ENCODE measurements around the gene TMEM245.

TMEM245 gene

DNA sequence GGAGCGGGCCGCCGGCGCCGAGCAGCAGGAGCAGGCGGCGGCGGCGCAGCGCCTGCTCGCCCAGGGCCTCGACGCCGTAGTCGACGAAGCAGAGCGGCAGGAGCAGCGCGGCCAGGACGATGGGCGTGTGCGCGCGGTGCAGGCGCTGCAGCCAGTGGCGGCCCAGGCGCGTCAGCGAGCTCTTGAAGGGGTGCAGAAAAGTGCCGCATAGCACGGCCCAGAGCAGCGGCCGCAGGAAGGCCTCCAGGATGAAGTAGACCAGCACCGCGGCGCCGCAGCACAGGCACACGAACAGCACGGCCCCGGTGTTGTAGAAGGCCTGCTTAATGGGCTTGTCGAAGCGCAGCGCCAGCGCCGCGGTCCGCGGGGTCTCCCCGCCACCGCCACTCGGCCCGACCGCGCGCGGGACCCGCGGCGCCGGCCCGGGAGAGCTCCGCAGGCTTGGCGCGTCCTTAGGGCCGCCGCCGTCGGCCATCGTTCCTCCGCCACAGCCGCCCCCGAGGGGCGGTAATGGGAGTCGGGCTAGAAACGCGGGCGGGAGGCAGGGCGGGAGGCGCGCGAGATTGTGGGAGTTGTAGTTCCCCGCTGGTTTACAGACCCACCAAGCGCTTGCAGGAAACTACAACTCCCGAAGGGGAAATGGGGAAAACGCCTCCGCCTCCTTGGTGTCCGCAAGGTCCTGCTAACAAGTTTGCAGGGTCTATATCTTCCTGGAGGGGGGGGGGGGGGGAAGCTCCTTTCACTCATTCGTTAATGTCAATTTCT is at the start of gene TMEM245:
Gene TMEM245, minus strand, starts transcription at position 509 of the 765 bp plus-strand sequence. Its CDS starts 34 bp downstream, at position 475.
- peak within 1 kb of the TSS; percentile 97 for H3K4me3 ChIP-seq (ENCODE audit: low read depth, low read length)
- TF ChIP-seq POLR2A (IDR thresholded peaks at IDR 0.05; ENCODE audit: extremely low read depth, insufficient read length) = peak; percentile 84
- peak; percentile 29; the same call in 1 of the 2 replicates for TF ChIP-seq MYC (IDR thresholded peaks at IDR 0.05; ENCODE audit: low read depth, low read length)
- TF ChIP-seq, protein P1, sequence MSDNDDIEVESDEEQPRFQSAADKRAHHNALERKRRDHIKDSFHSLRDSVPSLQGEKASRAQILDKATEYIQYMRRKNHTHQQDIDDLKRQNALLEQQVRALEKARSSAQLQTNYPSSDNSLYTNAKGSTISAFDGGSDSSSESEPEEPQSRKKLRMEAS (IDR thresholded peaks at IDR 0.05; ENCODE audit: low read depth, low read length) = no peak
- no peak for TF ChIP-seq CTCF (IDR thresholded peaks at IDR 0.05; ENCODE audit: low read depth, low read length)
- DNase-seq (ENCODE audit: low read depth) = peak; percentile 99

DNA sequence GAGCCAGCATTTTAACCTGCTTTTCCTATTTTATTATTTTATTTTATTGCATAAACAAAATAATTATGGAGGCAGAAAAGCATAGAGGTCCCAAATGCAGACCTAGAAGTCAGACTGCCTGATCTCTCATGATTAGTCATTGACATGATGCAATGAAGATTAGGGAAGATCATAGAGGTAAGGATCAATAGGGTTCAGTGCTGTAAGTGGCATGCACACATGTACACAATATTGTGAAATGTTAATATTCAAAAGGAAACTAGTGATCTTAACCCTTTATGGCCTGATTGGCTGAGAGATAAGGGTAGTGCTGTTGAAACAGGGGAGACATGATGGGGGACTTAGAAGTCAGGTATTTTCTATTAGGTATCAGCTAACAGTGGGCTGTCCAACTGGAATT is 48.4 kb upstream of the TMEM245 start:
- DNase-seq (ENCODE audit: low read depth) = no peak
- no peak overlapping the region for H3K4me3 ChIP-seq (ENCODE audit: low read depth, low read length)
- TF ChIP-seq, protein P1 (IDR thresholded peaks at IDR 0.05; ENCODE audit: low read depth, low read length) = no peak
- no peak for TF ChIP-seq MYC (IDR thresholded peaks at IDR 0.05; ENCODE audit: low read depth, low read length)

DNA sequence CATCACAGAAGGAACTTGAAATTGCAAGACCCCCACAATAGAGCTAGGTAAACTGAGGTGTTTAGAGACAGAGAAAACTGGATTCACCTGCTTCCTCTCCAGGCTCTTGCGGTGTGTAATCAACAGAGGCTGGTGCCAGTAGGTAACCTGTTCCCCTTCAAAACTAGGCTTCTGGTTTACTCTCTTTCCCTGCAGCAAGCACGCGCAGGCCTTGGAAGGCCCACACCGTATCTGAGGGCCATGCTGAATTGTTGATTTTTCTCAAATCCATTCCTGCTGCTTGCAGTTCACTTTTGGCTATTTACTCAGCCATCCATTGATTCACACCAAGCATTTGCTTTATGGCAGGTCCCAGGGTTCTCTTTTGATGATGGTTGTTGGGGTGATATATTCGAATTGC is 48.0 kb upstream of the TMEM245 start:
- no peak overlapping the region for H3K4me3 ChIP-seq (ENCODE audit: low read depth, low read length)
- TF ChIP-seq POLR2A (IDR thresholded peaks at IDR 0.05; ENCODE audit: extremely low read depth, insufficient read length) (no peak), MYC (IDR thresholded peaks at IDR 0.05; ENCODE audit: low read depth, low read length) (no peak), CTCF (IDR thresholded peaks at IDR 0.05; ENCODE audit: low read depth, low read length) (no peak)
- TF ChIP-seq, protein P1 (IDR thresholded peaks at IDR 0.05; ENCODE audit: low read depth, low read length) = no peak
- DNase-seq (ENCODE audit: low read depth) = no peak

- no peak within 1 kb of the TSS for H3K4me3 ChIP-seq (ENCODE audit: low read depth, low read length)
- DNase-seq (ENCODE audit: low read depth) = no peak
- TF ChIP-seq CTCF (IDR thresholded peaks at IDR 0.05; ENCODE audit: low read depth, low read length) = no peak
- no peak for TF ChIP-seq POLR2A (IDR thresholded peaks at IDR 0.05; ENCODE audit: extremely low read depth, insufficient read length)
- no peak for TF ChIP-seq MYC (IDR thresholded peaks at IDR 0.05; ENCODE audit: low read depth, low read length)
- TF ChIP-seq, protein P1 (IDR thresholded peaks at IDR 0.05; ENCODE audit: low read depth, low read length) = no peak
These were observed 47.2 kb upstream of the TMEM245 start, which contains the start of gene FRRS1L for GRCh38 chr9:109166771-109167601. Gene FRRS1L, minus strand, starts transcription at chr9:109167249. Its CDS starts 111 bp downstream, at chr9:109167138.

- TF ChIP-seq, protein P1 (IDR thresholded peaks at IDR 0.05; ENCODE audit: low read depth, low read length) = no peak
- TF ChIP-seq CTCF (IDR thresholded peaks at IDR 0.05; ENCODE audit: low read depth, low read length) (no peak), POLR2A (IDR thresholded peaks at IDR 0.05; ENCODE audit: extremely low read depth, insufficient read length) (no peak), MYC (IDR thresholded peaks at IDR 0.05; ENCODE audit: low read depth, low read length) (no peak)
- DNase-seq (ENCODE audit: low read depth) = no peak
- H3K4me3 ChIP-seq (ENCODE audit: low read depth, low read length) = no peak overlapping the region
These were observed 46.5 kb upstream of the TMEM245 start for GRCh38 chr9:109166171-109166770.
